ENCODE results near the gene SLC6A17. TPM values are rescaled to one million over a fixed set of nuclear protein-coding genes. Genes with fewer than 3 reads are reported as not detected.

Gene SLC6A17
- total and polyA plus RNA-seq, 2 experiments from 2014 or later = 0.03 to 0.17 TPM

- TF ChIP-seq, protein P1, sequence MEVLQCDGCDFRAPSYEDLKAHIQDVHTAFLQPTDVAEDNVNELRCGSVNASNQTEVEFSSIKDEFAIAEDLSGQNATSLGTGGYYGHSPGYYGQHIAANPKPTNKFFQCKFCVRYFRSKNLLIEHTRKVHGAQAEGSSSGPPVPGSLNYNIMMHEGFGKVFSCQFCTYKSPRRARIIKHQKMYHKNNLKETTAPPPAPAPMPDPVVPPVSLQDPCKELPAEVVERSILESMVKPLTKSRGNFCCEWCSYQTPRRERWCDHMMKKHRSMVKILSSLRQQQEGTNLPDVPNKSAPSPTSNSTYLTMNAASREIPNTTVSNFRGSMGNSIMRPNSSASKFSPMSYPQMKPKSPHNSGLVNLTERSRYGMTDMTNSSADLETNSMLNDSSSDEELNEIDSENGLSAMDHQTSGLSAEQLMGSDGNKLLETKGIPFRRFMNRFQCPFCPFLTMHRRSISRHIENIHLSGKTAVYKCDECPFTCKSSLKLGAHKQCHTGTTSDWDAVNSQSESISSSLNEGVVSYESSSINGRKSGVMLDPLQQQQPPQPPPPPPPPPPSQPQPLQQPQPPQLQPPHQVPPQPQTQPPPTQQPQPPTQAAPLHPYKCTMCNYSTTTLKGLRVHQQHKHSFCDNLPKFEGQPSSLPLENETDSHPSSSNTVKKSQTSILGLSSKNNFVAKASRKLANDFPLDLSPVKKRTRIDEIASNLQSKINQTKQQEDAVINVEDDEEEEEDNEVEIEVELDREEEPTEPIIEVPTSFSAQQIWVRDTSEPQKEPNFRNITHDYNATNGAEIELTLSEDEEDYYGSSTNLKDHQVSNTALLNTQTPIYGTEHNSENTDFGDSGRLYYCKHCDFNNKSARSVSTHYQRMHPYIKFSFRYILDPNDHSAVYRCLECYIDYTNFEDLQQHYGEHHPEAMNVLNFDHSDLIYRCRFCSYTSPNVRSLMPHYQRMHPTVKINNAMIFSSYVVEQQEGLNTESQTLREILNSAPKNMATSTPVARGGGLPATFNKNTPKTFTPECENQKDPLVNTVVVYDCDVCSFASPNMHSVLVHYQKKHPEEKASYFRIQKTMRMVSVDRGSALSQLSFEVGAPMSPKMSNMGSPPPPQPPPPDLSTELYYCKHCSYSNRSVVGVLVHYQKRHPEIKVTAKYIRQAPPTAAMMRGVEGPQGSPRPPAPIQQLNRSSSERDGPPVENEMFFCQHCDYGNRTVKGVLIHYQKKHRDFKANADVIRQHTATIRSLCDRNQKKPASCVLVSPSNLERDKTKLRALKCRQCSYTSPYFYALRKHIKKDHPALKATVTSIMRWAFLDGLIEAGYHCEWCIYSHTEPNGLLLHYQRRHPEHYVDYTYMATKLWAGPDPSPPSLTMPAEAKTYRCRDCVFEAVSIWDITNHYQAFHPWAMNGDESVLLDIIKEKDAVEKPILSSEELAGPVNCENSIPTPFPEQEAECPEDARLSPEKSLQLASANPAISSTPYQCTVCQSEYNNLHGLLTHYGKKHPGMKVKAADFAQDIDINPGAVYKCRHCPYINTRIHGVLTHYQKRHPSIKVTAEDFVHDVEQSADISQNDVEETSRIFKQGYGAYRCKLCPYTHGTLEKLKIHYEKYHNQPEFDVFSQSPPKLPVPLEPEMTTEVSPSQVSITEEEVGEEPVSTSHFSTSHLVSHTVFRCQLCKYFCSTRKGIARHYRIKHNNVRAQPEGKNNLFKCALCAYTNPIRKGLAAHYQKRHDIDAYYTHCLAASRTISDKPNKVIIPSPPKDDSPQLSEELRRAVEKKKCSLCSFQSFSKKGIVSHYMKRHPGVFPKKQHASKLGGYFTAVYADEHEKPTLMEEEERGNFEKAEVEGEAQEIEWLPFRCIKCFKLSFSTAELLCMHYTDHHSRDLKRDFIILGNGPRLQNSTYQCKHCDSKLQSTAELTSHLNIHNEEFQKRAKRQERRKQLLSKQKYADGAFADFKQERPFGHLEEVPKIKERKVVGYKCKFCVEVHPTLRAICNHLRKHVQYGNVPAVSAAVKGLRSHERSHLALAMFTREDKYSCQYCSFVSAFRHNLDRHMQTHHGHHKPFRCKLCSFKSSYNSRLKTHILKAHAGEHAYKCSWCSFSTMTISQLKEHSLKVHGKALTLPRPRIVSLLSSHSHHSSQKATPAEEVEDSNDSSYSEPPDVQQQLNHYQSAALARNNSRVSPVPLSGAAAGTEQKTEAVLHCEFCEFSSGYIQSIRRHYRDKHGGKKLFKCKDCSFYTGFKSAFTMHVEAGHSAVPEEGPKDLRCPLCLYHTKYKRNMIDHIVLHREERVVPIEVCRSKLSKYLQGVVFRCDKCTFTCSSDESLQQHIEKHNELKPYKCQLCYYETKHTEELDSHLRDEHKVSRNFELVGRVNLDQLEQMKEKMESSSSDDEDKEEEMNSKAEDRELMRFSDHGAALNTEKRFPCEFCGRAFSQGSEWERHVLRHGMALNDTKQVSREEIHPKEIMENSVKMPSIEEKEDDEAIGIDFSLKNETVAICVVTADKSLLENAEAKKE (CRISPR knock-in tag; IDR thresholded peaks at IDR 0.05) = no peak
- TF ChIP-seq ZNF331 (CRISPR knock-in tag; IDR thresholded peaks at IDR 0.05; ENCODE audit: low read depth) (no peak), JUNB (IDR thresholded peaks at IDR 0.05; ENCODE audit: unreplicated experiment) (no peak), STAT1 (IDR thresholded peaks at IDR 0.05; ENCODE audit: unreplicated experiment) (no peak), POLR2AphosphoS5 (IDR thresholded peaks at IDR 0.05; ENCODE audit: low read depth) (no peak), REST (IDR thresholded peaks at IDR 0.05; ENCODE audit: unreplicated experiment) (no peak), EZH2phosphoT487 (IDR thresholded peaks at IDR 0.05; ENCODE audit: unreplicated experiment) (no peak), NANOG (IDR thresholded peaks at IDR 0.05; ENCODE audit: borderline replicate concordance) (no peak), ZNF114 (CRISPR knock-in tag; IDR thresholded peaks at IDR 0.05) (no peak)
- TF ChIP-seq, protein P2, sequence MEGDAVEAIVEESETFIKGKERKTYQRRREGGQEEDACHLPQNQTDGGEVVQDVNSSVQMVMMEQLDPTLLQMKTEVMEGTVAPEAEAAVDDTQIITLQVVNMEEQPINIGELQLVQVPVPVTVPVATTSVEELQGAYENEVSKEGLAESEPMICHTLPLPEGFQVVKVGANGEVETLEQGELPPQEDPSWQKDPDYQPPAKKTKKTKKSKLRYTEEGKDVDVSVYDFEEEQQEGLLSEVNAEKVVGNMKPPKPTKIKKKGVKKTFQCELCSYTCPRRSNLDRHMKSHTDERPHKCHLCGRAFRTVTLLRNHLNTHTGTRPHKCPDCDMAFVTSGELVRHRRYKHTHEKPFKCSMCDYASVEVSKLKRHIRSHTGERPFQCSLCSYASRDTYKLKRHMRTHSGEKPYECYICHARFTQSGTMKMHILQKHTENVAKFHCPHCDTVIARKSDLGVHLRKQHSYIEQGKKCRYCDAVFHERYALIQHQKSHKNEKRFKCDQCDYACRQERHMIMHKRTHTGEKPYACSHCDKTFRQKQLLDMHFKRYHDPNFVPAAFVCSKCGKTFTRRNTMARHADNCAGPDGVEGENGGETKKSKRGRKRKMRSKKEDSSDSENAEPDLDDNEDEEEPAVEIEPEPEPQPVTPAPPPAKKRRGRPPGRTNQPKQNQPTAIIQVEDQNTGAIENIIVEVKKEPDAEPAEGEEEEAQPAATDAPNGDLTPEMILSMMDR (conservative IDR thresholded peaks at IDR 0.05; ENCODE audit: low read depth in 2 of 2) = no peak
Measured at GRCh38 chr1:110176299-110176956, 26.1 kb downstream of the SLC6A17 start (continued).

All from GM23338 (cell line).